GM21737 (cell line): ENCODE measurements around the gene VGLL4.

Experiments used
- ATAC-seq: cut with Tn5 transposase; IDR thresholded peaks from one replicate; pipeline ENCODE4 v1.9.1; 2021; ENCODE audit warnings: mild to moderate bottlenecking, moderate library complexity; ENCODE audit not compliant: unreplicated experiment

Gene VGLL4

DNA sequence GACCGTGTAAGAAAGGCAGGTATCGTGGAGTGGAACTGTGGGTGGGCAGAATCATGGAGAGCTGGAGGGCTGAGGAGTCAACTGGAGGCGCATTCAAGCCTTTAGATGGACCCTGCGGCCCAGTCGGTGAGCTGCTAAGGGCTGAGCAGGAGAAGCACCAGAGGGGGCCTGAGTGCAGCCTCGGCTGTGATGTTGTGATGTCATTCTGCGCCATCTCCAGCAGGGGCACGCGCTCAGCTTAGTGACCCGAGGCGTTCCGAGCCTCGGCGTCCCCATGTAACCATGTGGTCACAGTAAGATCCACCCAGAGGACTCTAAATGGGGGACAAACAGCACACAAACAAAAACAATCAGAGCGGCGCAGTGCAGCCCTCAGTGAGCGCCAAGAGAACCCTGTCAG lies 76.8 kb downstream of the VGLL4 start:
- no peak for ATAC-seq

DNA sequence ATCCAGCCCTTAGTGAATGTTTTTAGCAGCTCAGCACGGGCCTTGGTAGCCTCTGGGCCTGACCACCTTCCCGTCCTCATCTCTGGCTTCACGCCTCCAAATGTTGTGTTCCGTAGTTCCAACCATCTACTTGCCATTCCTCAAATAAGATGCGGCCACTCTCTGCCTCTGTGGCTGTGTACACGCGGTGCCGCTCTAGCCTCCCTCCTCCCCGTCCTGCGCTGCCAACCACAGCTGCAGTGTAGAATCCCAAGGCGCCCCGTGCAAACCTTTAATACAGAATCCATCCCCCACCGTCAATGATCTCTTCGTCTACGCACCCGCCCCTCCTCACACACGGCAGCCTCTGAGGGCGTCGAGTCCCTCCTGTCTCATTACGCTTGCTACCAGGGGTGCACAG lies 77.2 kb downstream of the VGLL4 start:
- no peak for ATAC-seq

DNA sequence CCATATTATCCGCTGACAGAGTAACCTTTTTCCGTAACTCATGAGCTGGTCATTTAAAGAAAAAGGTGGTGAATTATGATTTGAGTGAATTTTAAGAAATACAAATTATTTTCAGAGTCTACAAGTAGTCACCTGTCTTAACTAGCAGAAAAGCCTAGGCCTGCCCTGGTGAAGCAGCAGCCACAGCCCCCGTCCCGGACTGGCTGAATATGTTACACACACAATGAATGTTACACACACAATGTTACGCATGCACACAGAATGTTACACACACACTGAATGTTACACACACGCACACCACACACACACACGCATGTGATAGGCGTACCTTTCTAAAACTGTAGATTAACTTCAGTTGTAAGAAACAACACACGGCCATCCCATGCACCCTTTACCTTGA lies 77.8 kb downstream of the VGLL4 start:
- ATAC-seq = no peak

DNA sequence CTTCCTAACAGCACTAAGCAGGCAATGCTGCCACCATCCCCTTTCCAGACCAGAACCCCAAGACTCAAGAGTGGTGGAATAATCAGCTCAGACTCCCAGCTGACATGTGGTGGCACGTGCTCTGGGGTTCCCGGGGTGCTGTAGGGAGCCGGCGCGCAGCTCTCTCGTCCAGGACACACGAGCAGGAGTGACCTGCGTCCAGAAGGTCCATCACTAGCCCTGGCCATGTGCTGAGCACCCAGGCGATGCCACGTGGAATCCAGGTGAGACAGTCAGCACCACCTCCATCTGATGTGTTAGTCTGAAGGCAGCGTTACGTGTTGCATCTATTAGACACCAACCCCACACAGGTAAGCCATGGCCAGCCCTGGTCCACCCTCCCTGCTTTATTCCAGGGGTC lies 78.2 kb downstream of the VGLL4 start:
- ATAC-seq = no peak

DNA sequence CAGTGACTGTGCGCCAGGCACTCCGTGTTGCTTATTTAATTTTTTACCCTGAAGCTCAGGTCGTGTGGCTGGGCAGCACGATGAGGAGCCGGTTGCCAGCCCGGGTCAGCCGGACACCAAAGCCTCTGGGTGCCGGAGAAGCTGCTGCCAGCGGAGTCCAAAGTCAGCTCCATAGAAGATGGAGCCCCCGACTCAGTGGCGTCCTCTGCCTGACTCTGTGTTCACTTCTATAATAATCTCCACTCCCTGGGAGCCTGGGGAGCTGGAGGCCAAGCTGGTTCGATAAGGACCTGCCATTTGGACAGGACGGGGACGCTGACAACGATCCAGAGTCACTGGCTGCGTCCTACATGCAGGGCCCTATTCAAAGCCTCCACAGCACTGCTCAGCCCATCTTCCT lies 78.6 kb downstream of the VGLL4 start:
- ATAC-seq = no peak

DNA sequence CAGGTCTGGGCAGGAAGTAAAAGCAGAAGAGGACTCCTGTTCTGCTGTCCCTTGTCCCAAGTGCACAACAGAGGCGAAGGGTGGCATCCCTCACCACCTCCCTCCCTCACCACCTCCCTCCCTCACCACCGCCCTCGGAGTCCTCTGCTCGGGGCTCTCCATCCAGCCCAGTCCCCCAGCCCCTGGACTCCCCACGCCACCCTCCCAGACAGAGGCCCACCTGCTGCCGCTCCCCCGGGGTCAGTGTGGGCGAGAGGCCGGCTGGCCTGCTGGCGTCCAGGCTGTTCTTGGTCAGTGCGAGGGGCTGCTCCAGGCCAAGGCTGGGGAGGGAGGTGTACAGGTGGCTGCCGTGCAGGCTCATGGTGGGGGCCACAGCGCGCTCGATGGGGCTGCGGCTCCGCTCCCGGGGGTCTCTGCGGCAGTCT lies 79.1 kb downstream of the VGLL4 start:
- ATAC-seq = no peak

DNA sequence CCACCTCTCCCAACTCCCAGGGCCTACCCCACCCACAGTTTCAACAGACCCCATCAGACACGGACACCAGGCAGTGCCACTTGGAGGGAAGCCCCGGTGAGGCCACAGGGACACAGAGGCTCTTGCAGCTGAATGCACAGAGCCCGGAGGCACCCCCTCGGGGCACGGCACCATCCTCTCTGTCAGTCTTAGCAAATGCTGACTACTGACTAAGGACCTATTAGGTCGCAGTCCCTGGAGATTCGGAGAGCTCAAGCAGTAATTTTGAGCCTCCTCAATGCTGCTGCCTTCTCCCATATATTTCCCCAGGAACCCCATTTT lies 79.9 kb downstream of the VGLL4 start:
- ATAC-seq = no peak

DNA sequence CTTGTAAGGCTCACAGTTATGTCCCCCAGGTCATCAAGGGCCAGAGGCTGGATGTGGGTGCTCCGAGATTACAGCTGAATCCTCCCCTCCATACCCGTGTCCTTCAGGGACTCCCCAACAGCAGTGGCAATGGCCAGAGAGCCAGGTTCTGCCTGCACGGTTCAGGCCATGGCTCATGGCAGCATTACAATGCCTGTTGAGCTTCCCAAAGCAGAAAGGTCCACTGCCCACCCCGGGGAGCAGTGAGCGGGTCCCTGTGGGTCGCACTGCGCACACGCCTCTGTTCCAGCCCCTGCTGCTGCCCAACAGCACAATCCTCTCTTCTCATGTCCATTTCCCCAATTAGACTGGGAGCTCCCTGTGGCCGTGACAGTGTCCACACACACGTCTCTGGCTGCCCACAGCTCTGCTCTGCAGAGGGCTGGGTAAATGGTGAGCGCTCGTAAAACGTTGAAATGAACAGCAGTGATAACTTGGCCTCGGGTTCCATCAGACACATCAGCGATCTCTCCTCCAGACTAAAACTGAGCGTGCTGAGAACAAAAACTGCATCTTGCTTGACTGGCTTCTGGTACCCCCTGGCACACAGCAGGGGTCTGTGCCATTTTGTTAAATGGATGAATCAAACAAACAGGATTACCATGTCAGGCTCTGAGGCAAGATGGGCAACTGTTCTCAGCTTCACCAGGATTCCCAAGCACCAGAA lies 80.4 kb downstream of the VGLL4 start:
- ATAC-seq = no peak

DNA sequence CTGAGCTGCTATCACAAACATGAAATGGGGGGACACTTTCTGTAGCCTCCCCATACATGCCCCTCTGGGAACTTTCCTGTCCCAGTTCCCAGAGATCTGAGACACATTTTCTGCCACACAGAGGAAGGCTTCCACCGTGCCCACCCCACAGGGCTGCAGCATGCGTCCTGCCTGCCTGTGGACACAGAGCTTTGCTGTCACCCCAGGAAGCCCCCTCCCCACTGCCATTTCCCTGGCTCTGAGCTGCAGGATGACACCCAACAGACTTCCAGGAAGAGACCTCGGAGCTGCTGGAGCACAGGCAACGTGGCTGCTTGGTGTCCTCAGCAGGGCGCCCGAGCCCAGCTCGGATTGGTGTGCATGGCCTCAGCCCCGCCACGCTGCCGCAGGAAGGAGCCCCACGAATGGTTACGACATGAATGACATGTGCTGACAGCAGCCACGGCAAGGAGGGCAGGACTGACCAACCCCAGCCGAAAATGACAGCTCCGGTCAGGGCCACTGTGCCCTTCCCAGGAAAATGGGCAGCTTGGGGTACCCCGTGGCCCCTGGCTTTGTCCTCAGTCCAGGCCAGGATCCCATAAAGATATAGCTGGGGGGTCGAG lies 81.3 kb downstream of the VGLL4 start:
- no peak for ATAC-seq

DNA sequence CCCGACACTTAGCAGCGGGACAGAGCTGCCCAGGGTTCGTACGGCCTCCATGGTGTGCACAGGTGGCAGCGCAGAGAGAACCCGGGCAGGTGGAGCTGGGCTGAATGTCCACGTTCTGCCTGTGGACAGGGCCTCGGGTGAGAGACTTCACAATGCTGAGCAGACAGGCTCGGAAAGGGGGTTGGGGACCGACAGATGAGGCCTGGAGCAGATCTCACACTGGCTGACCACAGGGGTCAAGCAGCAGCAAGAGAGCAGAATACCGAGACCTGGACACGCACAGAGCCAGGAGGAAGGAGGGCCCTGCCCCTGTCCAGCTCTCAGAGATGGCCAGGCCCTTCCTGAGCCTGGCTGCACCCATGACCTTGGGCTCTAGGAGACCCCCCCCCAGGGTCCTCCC lies 83.0 kb downstream of the VGLL4 start:
- ATAC-seq = no peak

DNA sequence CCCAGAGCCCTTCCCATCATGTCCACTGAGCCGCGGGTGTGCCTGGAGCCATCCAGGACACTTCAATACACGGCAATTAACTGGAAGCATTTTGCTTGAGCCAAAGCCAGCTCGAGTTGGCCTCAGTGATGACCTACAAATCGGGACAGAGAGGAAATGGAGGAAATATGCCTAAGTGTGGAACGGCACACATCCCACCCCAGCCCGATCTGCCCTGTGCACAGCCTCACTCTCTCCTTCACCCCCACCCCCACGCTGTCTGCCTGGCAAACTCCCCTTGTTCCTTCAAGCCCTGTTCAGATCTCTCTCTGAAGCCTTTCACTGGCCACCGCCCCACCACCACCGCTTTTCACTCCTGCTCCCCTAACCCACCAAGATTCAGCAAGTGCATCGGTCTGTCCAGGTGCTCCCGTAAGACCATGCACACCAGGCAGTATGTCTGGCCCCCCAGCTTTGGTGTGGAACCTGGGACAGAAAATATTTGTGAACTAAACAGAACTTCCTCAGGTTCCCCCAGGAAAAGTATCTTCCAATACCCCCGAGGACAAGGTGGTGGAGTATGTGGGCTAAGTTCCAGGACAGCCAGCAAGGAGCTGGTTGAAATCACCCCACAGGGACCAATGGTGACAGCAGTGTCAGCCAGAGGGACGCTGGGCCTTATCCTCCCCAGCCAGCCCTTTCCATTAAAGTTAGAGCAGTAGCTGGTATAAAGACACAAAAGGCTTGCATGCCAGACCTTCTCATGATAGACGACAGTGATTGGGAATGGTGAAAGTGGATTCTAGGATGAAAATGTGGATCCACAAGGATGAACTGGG lies 83.7 kb downstream of the VGLL4 start:
- ATAC-seq = no peak

DNA sequence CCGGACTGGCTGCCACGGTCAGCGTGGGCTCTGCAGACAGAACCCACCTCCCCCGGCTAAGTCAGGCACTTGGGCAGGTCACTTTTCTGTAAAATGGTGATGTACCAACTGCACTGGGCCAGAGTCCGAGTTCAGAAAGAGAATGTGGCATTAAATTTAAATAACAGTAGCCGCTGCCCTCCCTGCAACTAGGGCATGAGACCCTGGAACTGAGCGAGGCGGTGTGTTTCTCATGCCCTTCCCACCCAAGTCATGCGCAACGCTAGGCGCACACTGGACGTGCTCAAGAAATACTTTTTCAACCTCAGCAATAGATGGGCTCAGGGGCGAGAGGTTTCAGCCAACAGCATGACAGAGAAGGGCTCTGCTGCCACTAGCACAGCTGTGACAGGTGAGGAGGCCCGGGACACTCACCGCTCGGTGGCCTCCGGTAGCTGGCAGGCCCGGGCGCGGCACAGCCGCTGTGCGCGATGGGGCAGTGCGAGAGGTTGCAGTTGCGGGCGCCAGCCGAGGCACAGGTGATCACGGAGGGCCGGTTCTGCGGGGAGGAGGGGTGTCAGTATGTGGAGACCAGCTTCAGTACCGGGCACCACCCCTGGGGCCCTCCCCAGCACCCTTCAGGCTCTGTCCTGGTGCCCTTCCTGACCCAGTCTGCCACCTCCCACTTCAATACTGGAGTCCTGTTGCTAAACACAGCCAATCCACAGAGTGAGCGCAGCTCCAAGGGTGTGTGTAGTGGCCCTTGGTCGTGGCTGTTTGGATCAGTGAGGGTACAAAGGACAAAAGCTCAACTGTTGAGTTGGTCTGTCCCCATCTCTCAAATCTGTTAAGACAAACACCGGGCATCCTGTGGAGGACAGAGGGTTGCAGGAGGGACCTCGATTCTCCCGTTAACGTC lies 84.5 kb downstream of the VGLL4 start:
- ATAC-seq = no peak

DNA sequence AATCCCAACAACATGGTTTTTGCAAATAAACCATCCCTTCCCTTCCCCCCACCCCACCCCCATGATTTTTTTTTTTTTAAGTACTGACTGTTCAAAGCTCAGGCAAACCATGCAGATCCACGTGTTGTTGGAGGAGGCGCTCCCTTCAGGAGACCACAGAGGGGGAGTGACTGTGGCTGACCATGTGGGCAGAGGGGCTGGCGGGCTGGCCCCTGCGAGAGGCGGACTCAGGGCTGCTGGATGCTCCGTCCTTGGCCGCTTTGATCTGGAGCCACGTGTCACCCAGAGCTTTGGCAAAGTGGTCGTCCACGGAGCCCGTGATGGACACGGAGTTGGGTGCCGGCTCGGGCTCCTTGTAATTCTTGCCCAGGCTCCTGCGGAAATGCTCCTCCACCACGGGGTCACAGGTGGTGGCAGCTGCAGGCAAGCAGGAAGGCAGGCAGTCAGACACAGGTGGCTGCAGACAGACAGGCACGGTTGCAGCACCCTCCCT lies 85.3 kb downstream of the VGLL4 start:
- ATAC-seq = no peak

DNA sequence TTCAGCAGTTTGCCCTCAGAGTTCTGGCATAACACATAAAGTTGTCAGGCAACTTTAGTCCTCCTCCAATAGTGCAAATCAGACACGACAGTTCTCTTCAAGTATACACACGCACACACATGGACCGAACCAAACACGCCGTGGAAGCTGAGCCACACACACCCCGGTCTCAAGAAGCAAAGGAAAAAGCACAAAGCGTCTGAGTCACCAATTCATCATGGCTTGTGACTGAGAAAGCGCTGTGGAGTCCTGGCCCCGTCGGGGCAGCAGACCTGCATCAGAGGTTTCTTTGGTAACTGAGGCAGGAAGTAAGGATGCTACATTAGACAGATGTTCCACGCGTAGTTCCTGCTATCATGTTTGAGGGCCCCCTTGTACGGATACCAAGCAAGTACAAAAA lies 85.7 kb downstream of the VGLL4 start:
- ATAC-seq = no peak

DNA sequence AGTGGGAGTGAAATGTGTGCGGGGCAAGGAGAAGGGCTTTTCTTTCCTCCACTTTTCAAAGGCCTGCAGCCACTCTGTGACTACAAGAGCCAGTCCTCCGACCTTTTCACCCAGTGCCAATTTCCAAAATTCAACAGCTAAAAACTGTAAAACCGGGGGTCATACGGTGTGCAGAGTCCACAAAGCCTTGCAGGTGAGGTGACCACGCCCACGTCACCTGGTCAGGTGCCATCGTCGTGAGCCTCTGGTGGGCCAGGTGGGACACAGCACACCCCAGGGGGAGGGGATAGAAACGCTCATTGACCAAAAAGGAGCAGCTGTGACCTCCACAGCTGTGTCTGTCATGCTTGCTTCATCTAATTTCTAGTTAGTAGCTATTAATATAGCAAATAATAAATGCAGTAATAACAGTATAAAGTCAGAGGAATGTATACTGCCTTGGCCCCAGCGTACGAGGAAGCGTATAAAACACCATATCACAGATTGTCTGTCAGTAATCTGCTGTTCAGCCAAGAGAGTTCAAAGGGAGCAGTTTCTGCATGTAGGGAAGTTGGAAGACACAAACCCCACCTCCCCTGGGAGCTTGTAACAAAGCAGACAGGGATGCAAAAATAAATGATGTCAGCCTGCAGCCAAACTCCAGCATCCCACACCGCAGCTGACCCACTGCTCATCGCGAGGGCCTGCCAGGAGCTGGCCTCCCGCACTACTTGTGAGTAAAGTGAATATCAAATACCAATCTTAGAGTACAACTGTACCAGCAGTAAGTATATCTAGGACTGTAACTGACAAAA lies 86.7 kb downstream of the VGLL4 start:
- ATAC-seq = no peak

DNA sequence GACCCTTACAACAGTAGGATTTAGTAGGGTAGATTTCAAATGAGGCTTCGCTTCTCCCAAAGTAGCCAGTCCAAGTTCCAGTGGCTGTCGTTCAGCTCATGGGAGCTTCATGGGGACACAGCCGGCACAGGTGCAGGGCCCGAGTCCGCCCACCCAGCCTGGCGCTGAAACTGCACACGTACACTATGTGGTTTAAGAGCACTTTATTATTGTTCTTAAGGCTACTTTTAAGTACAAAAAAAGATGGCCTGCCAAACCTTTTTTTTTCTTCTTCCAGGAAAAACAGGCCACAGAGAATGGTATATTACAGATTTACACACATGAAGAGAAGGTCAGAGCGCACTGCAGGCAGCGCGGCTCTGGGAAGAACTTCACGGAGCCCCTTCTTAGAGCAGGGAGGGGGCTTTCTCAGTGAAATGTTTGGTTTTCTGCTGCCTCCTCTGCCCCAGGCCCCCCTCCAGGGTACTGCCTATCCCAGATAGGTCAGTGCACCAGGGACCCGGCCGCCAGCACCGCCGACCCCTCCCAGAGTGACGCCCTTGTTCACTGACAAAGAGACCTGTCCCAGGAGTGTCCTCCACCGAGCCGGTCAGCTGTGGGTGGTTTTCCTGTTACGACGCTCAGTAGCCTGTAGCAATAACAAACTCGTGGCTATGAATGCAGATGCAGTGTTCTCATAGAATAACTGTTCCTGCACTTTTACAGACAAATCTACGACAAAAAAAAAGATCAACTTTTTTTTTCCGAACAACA lies 87.7 kb downstream of the VGLL4 start:
- ATAC-seq = no peak

DNA sequence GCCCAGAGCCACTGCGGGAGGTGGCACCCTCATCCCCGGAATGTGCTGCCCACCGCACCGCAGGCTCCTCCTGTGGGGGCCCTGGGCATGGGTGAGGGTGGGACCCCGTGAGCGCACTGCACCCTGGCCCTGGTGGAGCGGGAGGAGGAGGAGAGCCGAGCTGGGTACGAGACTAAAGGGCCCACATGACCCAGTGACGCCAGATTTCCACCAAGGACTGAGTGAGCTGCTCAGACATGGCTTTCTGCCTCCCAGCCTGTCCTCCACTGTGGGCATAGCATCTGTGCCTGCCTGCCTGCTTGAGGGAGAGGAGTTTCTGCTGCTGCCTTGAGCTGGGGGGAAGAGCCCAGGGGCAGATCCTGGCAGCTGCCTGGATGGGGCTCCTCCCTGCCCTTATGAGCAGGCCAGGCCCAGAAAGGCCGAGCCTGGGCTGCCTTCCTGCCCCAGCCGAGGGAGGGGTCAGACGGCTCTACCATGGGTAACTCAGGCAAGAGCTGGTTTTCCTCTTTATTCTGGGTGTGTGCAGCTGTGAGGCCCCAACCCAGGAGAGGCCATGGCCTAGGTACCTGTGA lies 88.4 kb downstream of the VGLL4 start:
- ATAC-seq = no peak

DNA sequence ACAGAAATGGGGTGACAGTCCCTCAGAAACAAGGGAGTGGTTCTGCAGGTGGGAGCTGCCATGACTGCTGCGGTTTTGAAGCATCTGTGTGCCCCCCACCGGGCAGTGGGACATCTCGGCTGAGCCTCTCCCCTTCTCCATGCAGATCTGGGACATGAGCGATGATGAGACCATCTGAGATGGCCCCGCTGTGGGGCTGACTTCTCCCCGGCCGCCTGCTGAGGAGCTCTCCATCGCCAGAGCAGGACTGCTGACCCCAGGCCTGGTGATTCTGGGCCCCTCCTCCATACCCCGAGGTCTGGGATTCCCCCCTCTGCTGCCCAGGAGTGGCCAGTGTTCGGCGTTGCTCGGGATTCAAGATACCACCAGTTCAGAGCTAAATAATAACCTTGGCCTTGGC lies 89.0 kb downstream of the VGLL4 start:
- no peak for ATAC-seq

DNA sequence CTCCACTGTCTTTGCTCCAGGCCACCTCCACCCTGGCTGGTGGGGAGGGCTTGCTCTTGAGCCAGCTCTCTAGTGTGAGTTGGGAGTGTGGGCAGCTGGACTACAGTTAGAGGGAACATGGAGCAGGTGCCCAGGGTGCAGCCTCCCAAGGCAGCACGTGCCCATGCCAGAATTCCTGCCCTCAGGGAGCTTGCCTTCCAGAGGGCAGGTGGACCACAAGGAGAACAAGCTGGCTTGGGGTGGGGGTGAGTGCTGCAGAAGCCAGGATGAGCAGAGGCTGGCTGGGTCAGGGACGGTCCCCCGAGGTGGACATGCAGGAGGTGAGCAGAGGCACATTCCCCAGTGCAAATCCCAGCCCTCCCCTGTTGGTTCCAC lies 89.5 kb downstream of the VGLL4 start:
- no peak for ATAC-seq
